HepG2 (cell line): ENCODE measurements around the gene HES1. TPM values are rescaled to one million over a fixed set of nuclear protein-coding genes. Genes with fewer than 3 reads are reported as not detected.

Source experiments
- CSRNP2 ChIP-seq: sonication (generic); formaldehyde crosslinking; conservative IDR thresholded peaks from 2 replicates; pipeline ENCODE4 v1.8.0; 2022; ENCODE audit warnings: low read depth, missing genetic modification reagents
- HNF1A ChIP-seq, 2 experiments: sonication (generic) in 1 of 2; formaldehyde crosslinking in 1 of 2; IDR thresholded peaks; 2 replicates each; pipeline versions ENCODE4 v1.4.0 to v1.6.1; 2016 to 2020; ENCODE audit warnings: borderline replicate concordance in 1 of 2, low read depth in 1 of 2, mild to moderate bottlenecking in 1 of 2, missing genetic modification reagents in 1 of 2
- HOXA7 ChIP-seq: sonication (generic); formaldehyde crosslinking; IDR thresholded peaks from 2 replicates; pipeline ENCODE4 v1.8.1; 2022; ENCODE audit warnings: mild to moderate bottlenecking, missing genetic modification reagents, moderate library complexity
- KLF13 ChIP-seq: sonication (generic); formaldehyde crosslinking; IDR thresholded peaks from 2 replicates; pipeline ENCODE4 v1.4.0; 2020; ENCODE audit warnings: mild to moderate bottlenecking, missing genetic modification reagents
- NAIF1 ChIP-seq: sonication (generic); formaldehyde crosslinking; IDR thresholded peaks from 2 replicates; pipeline ENCODE4 v1.5.0; 2020; ENCODE audit warnings: mild to moderate bottlenecking, missing genetic modification reagents, borderline replicate concordance
- NCOA2 ChIP-seq: sonication (generic); formaldehyde crosslinking; IDR thresholded peaks from 2 replicates; pipeline ENCODE4 v1.8.0; 2022; ENCODE audit warnings: inconsistent platforms
- NFATC3 ChIP-seq: sonication (generic); formaldehyde crosslinking; IDR thresholded peaks from 2 replicates; pipeline ENCODE4 v1.5.1; 2020; ENCODE audit warnings: mild to moderate bottlenecking, missing genetic modification reagents
- NFYB ChIP-seq: sonication (generic); formaldehyde crosslinking; IDR thresholded peaks from 2 replicates; pipeline ENCODE4 v1.4.0; 2020; ENCODE audit warnings: missing genetic modification reagents
- PATZ1 ChIP-seq: sonication (generic); formaldehyde crosslinking; IDR thresholded peaks from 2 replicates; pipeline ENCODE4 v1.4.0; 2020; ENCODE audit warnings: missing genetic modification reagents
- POLR2AphosphoS5 ChIP-seq: IDR thresholded peaks from 2 replicates; pipeline ENCODE4 v1.6.1; 2012; ENCODE audit warnings: low read depth, low read length
- RXRB ChIP-seq: IDR thresholded peaks from 2 replicates; pipeline ENCODE4 v1.6.1; 2016; ENCODE audit warnings: borderline replicate concordance, missing genetic modification reagents, missing compliant biosample characterization
- SOX6 ChIP-seq, 2 experiments: fragments of 450-650 bp in 1 of 2; sonication (generic) in 1 of 2; formaldehyde crosslinking in 1 of 2; IDR thresholded peaks; 2 replicates each; pipeline versions ENCODE4 v1.4.0 to v1.6.1; 2017 to 2020; ENCODE audit warnings: antibody characterized with exemption in 1 of 2, mild to moderate bottlenecking in 1 of 2, missing genetic modification reagents in 1 of 2
- SP2 ChIP-seq: sonication (generic); formaldehyde crosslinking; IDR thresholded peaks from 2 replicates; pipeline ENCODE4 v1.5.1; 2020; ENCODE audit warnings: mild to moderate bottlenecking, missing genetic modification reagents
- TRAFD1 ChIP-seq: sonication (generic); formaldehyde crosslinking; IDR thresholded peaks from 2 replicates; pipeline ENCODE4 v1.5.1; 2020; ENCODE audit warnings: missing genetic modification reagents, mild to moderate bottlenecking, borderline replicate concordance
- ZKSCAN8 ChIP-seq: IDR thresholded peaks from 2 replicates; pipeline ENCODE4 v1.6.1; 2016; ENCODE audit warnings: borderline replicate concordance, missing genetic modification reagents, missing compliant biosample characterization
- ZNF296 ChIP-seq: sonication (generic); formaldehyde crosslinking; conservative IDR thresholded peaks from 2 replicates; pipeline ENCODE4 v1.5.0; 2020; ENCODE audit warnings: mild to moderate bottlenecking, missing genetic modification reagents
- ZNF660 ChIP-seq: sonication (generic); formaldehyde crosslinking; IDR thresholded peaks from 2 replicates; pipeline ENCODE4 v1.5.1; 2020; ENCODE audit warnings: mild to moderate bottlenecking, low read depth, missing genetic modification reagents, borderline replicate concordance
- ZNF674 ChIP-seq: sonication (generic); formaldehyde crosslinking; IDR thresholded peaks from 2 replicates; pipeline ENCODE4 v1.5.0; 2020; ENCODE audit warnings: low read depth, mild to moderate bottlenecking, missing genetic modification reagents
- ZSCAN9 ChIP-seq: IDR thresholded peaks from 2 replicates; pipeline ENCODE4 v1.6.1; 2016; ENCODE audit warnings: borderline replicate concordance
- polyA plus RNA-seq, 8 experiments: library from polyadenylated mRNA; depleted of rRNA in 3 of 8; stranded (reverse) in 7 of 8; unstranded in 1 of 8; fragments of >200 nt; fragmentation: Illumina TruSeq in 4 of 8; extraction: Trizol in 4 of 8; gene quantifications; 2 replicates each; pipeline versions ENCODE4 v1.2.1 to v1.2.3, GENCODE V29; 2011 to 2016; ENCODE audit warnings: low read depth in 4 of 8, missing spikeins in 1 of 8, mixed read lengths in 1 of 8; ENCODE audit not compliant: insufficient read depth in 1 of 8
- total RNA-seq, 5 experiments: library from RNA; depleted of rRNA; stranded (reverse); fragments of >200 nt; fragmentation: Illumina TruSeq; extraction: Trizol; gene quantifications; 2 replicates each; pipeline ENCODE4 v1.2.3, GENCODE V29; 2016; ENCODE audit warnings: low read depth in 1 of 5

Gene HES1
- total and polyA plus RNA-seq, 2 of the 13 experiments (the other 11 are each of a cell fraction or from before 2014, with no cell fraction given), result 15.4 to 19.8 TPM

- TF ChIP-seq CSRNP2 (no peak), ZNF296 (CRISPR knock-in tag) (no peak), HNF1A (IDR thresholded peaks at IDR 0.05; ENCODE audit: low read depth) (peak; percentile 66), HNF1A (CRISPR knock-in tag; IDR thresholded peaks at IDR 0.05; ENCODE audit: borderline replicate concordance) (peak; percentile 80; the same call in 1 of the 2 replicates), TRAFD1 (CRISPR knock-in tag) (no peak), SP2 (no peak), PATZ1 (CRISPR knock-in tag) (peak; percentile 94), NFATC3 (no peak), ZKSCAN8 (CRISPR knock-in tag) (no peak; the same call in 1 of the 2 replicates), NFYB (CRISPR knock-in tag) (no peak), ZNF660 (CRISPR knock-in tag) (no peak), POLR2AphosphoS5 (peak; percentile 43), KLF13 (CRISPR knock-in tag) (no peak), NCOA2 (CRISPR knock-in tag) (peak; percentile 84), ZSCAN9 (CRISPR knock-in tag) (no peak), RXRB (CRISPR knock-in tag) (peak; percentile 61; the same call in 1 of the 2 replicates), SOX6 (IDR thresholded peaks at IDR 0.05) (no peak), SOX6 (CRISPR knock-in tag; IDR thresholded peaks at IDR 0.05) (peak; percentile 88), HOXA7 (CRISPR knock-in tag) (no peak), ZNF674 (CRISPR knock-in tag) (no peak), NAIF1 (CRISPR knock-in tag) (no peak)
Measured at GRCh38 chr3:194130807-194131589, 5.0 kb upstream of the HES1 start (continued).
